Stimulated activated CD4-positive, alpha-beta T cell treated with anti-CD3 and anti-CD28 coated beads, Interleukin-15, amount 100 ng/mL, for 48 hours (primary cell): ENCODE measurements around the gene FOSL1.

Source experiments
- DNase-seq, 2 donors: peaks; one replicate each; pipeline ENCODE4 v3.0.0-alpha.2; 2020; ENCODE audit warnings: low read depth in 2 of 2

The FOSL1 gene

DNA sequence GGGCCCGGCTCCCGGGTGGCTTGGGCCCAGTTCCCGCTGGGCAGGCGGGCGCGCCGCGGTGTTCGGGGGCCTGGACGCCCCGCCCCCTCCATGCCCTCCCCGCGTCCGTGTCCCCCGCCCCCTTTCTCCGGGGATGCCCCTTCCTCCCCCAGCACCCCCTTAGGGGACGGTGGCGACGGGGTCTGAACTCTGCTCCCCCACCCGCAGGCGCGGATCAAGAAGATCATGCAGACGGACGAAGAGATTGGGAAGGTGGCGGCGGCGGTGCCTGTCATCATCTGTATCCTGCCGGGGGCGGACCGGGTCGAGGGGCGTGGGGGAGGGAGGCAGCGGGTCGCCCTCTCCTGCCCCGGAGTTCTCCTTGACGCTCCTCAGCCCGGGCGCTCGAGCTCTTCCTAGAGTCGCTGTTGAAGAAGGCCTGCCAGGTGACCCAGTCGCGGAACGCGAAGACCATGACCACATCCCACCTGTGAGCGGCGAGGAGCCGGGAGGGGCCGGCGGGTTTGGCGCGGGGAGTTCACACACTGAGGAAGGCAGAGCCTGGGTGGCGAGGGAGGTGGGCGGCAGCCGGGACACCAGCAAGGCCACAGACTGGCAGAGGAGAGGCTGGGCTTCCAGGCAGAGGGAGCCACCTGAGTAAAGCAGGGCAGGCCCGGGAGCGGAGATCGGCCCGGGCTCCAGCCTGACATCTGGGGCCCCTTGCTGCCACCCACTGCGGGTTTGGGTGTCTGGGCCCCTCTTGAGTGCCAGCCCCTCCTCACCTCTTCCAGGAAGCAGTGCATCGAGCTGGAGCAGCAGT is 19.6 kb upstream of the FOSL1 start:
- peak; percentile 32 to 45 for DNase-seq

DNA sequence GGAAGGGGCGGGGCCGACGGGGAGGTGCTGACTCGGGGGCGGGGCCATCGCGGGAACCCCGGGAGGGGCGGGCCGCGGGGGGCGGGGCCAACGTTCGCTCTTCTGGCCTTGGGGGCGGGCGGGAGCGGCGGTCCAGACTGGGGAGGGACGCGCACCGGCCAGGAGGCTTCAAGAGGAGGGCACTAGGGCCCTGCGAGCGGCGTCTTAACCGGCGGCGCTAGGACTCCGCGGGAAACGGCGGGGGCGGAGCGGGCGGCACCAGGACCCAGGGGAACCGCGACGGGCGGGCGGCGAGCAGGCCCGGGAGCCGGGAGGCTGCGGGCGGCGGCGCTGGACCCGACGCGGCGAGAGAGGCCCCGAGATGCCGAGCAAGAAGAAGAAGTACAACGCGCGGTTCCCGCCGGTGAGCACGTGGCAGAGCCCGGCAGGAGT is 19.0 kb upstream of the FOSL1 start, which contains the start of gene DRAP1:
Gene DRAP1, plus strand, starts transcription at position 286 of the 432 bp plus-strand sequence. Its CDS starts 76 bp downstream, at position 362.
- DNase-seq = peak; percentile 99

DNA sequence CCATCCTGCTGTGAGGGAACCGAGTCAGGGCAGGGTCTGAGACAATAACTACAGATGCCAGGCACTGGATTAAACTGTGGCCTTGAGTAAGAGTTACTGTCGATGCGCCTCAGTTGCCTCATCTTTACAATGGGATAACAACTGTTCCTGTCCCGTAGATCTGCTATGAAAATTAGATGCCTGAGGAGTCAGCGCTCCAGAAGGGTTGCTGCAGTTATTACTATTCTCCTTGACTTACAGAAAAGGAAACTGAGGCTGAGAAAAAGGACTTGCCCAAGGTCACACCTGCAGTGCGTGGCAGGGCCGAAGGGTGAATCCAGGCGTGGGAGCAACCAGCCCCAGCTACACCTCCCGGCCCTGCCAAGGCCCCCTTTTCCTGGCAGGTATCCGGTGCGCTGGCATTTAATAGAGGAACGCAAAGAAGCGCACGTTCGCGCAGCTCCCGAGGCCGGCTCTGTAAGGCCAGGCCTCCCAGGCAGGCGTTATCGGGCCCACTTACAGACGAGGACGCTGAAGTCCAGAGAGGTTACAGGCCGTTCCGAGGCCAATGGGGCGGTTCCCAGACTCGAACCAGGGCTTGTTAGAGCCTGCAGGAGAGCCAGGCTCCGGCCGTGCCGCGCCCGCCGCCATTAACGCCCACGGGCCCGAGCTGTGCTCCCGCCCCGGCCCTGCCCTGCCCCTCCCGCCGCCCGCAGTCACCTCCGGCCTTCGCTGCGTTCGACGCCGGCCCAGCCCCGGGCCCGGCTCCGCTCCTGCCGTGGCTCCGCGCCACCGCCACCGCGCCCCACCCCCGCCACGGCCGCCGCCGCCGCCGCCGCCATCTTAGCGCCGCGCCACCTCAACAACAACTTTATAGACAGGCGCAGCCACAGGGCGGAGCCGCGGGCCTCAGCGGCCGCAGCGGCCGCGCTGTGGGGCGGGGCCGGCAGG is 18.3 kb upstream of the FOSL1 start, which contains the start of gene C11orf68:
Gene C11orf68, minus strand, starts transcription at position 852 of the 930 bp plus-strand sequence. Its CDS starts 31 bp downstream, at position 821.
- no peak for DNase-seq

DNA sequence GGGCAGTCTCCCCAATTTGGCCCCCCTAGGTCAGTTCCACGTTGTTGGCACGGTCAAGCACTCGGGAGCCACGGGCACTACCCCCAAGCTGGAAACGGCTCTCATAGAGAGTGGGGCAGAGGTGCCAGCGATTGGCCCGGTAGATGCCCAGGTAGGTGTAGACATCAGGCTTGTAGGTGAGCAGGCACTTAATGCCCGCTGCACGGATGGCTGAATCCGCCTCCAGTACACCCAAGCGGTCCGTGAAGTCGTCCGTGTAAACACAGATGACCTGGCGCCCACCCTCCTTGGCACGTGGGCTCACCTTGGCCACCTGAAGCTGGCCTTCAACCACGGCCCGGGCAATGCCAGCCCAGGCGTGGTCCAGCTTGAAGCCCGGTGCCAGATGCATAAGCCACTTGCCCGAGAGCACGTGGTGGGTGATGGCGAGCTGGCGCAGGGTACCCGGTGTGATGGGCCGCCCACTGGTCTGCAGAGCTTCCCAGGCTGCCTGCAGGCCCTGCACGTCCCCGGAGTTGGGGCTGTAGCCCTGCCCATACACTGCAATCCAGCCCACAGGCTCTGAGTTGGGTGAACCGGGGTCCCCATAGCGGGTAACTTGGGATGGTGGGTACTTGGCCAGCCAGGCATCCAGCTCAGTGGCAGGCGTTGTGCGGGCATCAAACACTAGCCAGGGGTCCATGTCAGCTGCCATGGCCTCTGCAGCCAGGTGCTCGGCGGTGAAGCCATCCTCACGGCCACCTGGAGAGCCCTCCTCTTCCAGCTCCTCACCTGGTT is 17.4 kb upstream of the FOSL1 start:
- DNase-seq = no peak

- no peak for DNase-seq
These were observed 16.9 kb upstream of the FOSL1 start for GRCh38 chr11:65917077-65917433.

GRCh38 chr11:65916391-65916790 is 16.2 kb upstream of the FOSL1 start:
- DNase-seq = no peak

DNA sequence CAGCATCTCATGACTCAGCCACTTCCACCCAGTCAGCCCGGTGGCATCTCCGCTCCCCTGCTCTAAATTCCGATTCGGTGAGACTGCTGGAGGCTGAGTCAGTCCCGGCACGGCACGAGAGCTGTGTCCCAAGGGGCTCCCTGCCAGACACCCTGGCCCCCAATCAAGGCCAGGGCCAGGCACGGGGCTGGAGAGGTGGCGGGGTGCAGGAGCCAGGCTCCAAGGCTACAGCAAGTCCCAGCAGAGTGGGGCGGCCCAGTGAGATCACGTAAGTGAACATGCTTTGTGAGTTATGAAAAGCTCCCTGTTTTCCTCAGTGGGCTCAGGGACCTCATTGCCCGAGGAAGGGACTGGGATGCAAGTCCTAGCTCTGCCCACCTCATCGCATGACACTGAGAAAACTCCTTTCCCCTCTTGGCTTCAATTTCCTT is 15.6 kb upstream of the FOSL1 start:
- no peak for DNase-seq

GRCh38 chr11:65915101-65915820 is 15.1 kb upstream of the FOSL1 start:
- DNase-seq = no peak

GRCh38 chr11:65912845-65913244 is 12.7 kb upstream of the FOSL1 start:
- no peak for DNase-seq

DNA sequence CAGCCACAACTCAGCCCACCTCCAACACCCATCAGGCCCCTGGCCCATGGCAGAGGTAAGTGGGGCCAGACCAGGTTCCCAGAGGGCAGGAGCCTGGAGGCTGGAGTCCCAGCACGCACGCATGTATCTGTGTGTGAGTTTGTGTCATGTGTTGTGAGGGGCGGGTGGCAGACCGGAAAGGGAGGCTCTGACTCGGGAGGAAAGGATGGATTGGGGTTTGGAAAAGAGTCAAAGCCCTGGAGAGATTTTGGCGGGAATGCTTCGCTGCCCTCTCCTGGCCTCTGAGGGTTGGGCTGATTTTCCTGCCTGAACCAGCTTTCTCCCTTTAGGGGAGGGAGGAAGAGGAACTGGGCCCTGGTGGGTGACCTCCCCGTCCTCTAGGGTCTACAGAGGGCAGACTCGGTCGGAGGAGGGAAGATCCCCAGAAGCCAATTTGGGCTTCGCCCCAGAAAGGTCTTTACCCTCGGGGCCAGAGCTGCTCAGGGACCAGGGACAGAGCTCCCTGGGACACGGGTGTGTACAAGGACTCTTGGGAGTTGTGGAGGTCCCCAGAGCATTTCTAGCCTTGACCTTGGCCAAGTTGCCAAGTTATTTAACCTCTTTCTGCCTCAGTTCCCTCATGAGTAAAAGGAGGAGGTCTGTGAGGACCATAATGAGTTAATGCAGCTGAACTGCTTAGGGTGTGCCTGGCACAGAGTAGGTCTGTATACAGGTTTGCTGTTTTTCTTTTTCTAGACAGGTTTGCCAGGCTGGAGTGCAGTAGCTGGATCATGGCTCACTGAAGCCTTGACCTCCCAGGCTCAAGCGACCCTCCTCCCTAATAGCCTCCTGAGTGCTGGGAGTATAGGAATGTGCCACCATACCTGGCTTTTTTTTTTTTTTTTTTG is 11.7 kb upstream of the FOSL1 start:
- no peak for DNase-seq

DNA sequence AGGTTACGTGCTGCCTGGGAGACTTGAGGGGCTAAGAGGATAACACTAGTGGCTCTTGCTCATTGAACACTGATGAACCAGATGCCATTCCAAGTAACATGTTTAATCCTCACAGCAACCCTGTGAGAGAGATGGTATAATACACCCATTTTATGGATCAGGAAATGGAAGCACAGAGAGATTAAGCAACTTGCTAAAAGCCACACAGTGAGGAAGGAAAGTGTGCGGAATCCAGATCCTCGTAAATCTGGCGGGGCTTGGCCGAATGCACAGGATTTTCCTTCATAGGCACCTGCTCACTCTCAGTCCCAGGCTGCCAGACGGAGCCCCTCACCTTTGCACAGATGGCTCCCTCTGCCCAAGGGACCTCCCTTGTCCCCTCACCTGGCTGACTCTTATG is 7.7 kb upstream of the FOSL1 start:
- DNase-seq = no peak

DNA sequence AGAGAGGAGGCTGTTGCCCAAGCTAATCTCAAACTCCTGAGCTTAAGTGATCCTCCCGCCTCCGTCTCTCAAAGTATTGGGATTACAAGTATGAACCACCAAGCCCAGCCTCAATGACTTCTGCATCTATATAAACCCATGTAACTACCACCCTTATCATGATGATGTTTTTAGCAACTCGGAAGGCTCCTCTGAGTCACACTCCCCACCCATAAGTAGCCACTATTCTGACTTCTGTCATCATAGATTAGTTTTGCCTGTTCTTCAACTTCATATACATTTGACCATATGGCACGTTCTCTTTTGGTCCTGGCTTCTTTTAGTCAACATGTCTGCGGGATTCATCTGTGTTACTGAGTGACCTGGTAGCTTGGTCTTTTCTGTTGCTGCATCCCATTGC is 6.4 kb upstream of the FOSL1 start:
- no peak for DNase-seq

DNA sequence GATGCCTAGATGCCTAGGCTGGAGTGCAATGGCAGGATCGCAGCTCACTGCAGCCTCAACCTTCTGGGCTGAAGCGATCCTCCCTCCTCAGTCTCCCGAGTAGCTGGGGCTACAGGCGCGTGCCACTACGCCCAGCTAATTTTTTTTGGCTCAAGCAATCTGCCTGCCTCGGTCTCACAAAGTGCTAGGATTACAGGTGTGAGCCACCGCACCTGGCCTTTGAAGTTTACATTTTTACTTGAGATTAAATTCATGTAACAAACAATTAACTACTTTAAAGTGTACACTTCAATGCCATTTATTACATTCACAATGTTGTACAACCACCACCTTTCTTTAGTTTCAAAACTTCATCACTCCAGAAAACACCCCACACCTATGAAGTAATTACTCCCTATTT is 3.5 kb upstream of the FOSL1 start:
- no peak for DNase-seq

GRCh38 chr11:65903068-65903481 is 2.9 kb upstream of the FOSL1 start:
- DNase-seq = no peak

GRCh38 chr11:65900899-65901180 is 652 bp upstream of the FOSL1 start:
- DNase-seq = no peak

- DNase-seq = peak in 1 of 2 donors; percentile 72
These were observed 648 bp downstream of the FOSL1 start for GRCh38 chr11:65899356-65900124.

DNA sequence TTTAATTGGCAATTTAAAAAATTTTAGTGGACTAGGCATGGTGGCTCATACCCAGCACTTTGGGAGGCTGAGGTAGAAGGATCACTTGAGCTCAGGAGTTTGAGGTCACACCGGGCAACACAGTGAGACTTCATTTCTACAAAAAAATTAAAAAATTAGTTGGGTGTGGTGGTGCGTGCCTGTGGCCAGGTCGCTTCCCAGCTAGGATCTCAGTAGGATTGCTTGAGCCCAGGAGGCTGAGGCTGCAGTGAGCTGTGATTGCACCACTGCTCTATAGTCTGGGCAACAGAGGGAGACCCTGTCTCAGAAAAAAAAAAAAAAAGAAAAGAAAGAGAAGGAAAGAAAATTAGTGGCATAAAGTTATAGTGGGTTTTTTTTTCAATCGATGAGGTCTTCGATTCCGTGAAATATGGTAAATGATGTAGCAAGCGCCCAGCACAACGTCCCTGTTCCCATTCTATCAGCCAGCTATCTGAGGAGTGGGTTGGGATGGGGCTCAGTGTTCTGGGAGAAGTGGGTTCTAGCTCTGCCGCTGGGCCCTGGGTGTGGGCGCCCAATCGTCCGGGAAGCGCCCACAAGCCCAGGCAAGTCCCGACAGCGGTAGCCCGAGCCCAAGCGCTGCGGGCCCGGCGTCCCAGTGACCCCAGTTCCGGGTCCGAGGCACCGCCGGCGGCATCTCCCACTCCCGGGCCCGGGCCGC is 1.4 kb downstream of the FOSL1 start:
- DNase-seq = no peak

DNA sequence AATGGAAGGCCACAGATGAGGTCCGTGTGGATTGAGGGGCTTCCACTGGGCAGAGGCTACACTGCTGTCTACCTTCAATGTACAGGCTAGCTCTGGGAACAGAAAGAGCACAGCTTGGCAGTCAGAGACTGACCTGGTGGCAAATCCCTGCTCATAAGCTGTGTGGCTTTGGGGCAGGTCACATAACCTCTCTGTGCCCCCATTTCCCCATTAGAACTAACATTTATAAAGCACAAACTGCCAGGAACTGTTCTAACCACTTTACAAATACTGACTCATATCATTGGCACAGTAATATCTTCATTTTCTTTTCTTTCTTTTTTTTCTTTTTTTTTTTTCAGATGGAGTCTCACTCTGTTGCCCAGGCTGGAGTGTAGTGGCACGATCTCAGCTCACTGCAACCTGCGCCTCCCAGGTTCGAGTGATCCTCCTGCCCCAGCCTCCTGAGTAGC is 3.1 kb downstream of the FOSL1 start:
- no peak for DNase-seq
